OCI-LY7 (cell line): ENCODE data around the gene ATG10.

Experiments
- EZH2phosphoT487 ChIP-seq: fragments of 200-600 bp; sonication (generic); IDR thresholded peaks from 2 replicates; pipeline ENCODE4 v1.6.1; 2018; ENCODE audit warnings: low read depth, borderline replicate concordance, mild to moderate bottlenecking, mixed run types, antibody characterized with exemption, low read length, moderate library complexity, mixed read lengths
- TF ChIP-seq, protein P1 (sequence below): fragments of 200-600 bp; sonication (generic); conservative IDR thresholded peaks from 2 replicates; pipeline ENCODE4 v1.5.1; 2014; ENCODE audit warnings: mild to moderate bottlenecking, antibody characterized with exemption, low read length, moderate library complexity, mixed read lengths

DNA sequence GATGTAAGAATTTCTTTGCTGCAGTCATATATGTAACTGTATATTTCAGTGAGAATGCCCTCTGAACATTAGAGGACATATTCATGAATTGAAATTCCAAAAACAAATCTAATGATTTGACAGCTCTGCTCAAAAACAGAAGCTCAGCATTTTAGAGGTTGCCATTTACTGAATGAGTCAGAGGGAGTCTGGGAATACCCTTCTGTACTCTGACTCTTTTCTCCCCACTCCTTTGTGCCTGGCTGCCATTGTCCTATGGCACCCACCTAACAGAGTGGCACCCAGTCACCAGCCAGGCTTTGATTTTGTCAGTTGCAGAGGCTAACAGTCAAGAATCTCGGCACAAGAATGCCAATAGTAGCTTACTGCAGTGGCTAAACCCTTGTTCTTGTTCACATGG, 133.6 kb downstream of the ATG10 start:
- TF ChIP-seq, protein P1, sequence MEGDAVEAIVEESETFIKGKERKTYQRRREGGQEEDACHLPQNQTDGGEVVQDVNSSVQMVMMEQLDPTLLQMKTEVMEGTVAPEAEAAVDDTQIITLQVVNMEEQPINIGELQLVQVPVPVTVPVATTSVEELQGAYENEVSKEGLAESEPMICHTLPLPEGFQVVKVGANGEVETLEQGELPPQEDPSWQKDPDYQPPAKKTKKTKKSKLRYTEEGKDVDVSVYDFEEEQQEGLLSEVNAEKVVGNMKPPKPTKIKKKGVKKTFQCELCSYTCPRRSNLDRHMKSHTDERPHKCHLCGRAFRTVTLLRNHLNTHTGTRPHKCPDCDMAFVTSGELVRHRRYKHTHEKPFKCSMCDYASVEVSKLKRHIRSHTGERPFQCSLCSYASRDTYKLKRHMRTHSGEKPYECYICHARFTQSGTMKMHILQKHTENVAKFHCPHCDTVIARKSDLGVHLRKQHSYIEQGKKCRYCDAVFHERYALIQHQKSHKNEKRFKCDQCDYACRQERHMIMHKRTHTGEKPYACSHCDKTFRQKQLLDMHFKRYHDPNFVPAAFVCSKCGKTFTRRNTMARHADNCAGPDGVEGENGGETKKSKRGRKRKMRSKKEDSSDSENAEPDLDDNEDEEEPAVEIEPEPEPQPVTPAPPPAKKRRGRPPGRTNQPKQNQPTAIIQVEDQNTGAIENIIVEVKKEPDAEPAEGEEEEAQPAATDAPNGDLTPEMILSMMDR, result no peak
- no peak for TF ChIP-seq EZH2phosphoT487
